ENCODE results near the gene ATP10A. TPM values are rescaled to one million over a fixed set of nuclear protein-coding genes. Genes with fewer than 3 reads are reported as not detected.
A peak's percentile ranks its signal among the peaks of the same experiment; 100 is the strongest.

Gene ATP10A
- total RNA-seq, 1 experiment from 2014 or later = 3.9 TPM

DNA sequence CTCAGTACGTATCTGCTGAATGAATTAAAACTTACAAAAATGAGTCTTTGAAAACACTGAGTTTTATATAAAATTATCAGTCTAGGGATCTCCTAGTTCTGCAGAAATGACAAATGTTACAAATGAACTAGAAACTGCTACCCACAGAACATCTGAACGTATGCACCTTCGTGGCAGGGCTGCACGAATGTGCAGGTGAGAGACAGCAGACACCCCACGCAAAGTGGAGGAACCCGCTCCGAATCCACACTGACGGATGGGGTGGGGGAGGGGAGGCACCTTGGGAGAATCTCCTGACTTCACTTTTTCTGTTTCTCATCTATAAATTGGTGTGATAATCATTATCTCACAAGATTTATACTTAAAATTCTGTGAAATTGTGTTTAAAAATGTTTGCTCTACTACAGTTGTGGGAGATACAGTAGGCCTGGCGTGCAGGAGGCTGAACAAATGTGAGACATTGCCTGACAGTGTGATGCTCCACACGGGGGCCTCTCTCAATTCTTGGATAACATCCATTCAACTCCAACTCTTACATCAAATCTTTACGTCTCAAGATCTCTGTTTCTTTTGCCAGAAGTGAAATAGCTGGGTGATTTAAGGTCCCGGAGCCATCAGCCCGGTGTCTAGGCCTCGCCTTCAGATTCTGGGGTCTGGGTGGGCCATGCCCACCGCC lies 86.9 kb downstream of the ATP10A start:
- no peak overlapping the region for H2BK12ac ChIP-seq (ENCODE audit: insufficient read length, low read depth, low read length)
- no peak overlapping the region for H2BK5ac ChIP-seq (ENCODE audit: insufficient read length, low read length)
- H3K27ac ChIP-seq (ENCODE audit: insufficient read length, low read depth, low read length) = no peak overlapping the region
- peak; percentile 15 for DNase-seq
- Mint-ChIP-seq H3K9me3 (no peaks in the 10 kb centered on the region), H3K27ac (peak overlapping the region in 1 of 3 experiments; percentile 74; a peak in 3 of 7 replicates), H3K4me1 (peaks cover 30 to 34% of the 10 kb centered on the region in 2 experiments), H3K27me3 (ENCODE audit: low read depth) (no peaks in the 10 kb centered on the region; the same call in 1 of the 2 replicates), H3K4me3 (no peak overlapping the region), H3K36me3 (ENCODE audit: insufficient read depth in 1 of 3, low read depth in 3 of 3) (no peaks in the 10 kb centered on the region; a peak in 1 of 7 replicates)
- no CpG with 5 or more reads among the region's 15 CpGs for WGBS (ENCODE audit: extremely low coverage, insufficient read length, low lambda C conversion rate)
- no peak overlapping the region for H4K5ac ChIP-seq (ENCODE audit: insufficient read length, low read depth, low read length)
- TF ChIP-seq, protein P1, sequence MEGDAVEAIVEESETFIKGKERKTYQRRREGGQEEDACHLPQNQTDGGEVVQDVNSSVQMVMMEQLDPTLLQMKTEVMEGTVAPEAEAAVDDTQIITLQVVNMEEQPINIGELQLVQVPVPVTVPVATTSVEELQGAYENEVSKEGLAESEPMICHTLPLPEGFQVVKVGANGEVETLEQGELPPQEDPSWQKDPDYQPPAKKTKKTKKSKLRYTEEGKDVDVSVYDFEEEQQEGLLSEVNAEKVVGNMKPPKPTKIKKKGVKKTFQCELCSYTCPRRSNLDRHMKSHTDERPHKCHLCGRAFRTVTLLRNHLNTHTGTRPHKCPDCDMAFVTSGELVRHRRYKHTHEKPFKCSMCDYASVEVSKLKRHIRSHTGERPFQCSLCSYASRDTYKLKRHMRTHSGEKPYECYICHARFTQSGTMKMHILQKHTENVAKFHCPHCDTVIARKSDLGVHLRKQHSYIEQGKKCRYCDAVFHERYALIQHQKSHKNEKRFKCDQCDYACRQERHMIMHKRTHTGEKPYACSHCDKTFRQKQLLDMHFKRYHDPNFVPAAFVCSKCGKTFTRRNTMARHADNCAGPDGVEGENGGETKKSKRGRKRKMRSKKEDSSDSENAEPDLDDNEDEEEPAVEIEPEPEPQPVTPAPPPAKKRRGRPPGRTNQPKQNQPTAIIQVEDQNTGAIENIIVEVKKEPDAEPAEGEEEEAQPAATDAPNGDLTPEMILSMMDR (conservative IDR thresholded peaks at IDR 0.05) = no peak
- H3K23me2 ChIP-seq (ENCODE audit: insufficient read length, low read depth, low read length, poor library complexity, severe bottlenecking) = no peaks in the 10 kb centered on the region
- H2BK120ac ChIP-seq (ENCODE audit: low read depth, low read length, poor library complexity, severe bottlenecking) = no peak overlapping the region
- H3K23ac ChIP-seq (ENCODE audit: insufficient read length, low read depth, low read length) = no peak overlapping the region
- no peaks in the 10 kb centered on the region for H3K27me3 ChIP-seq (ENCODE audit: insufficient read depth, low read length)
- H3K79me1 ChIP-seq (ENCODE audit: insufficient read depth, low read depth, low read length, poor library complexity, severe bottlenecking) = no peaks in the 10 kb centered on the region
- no peak overlapping the region for H3K14ac ChIP-seq (ENCODE audit: insufficient read depth, low read length)
- H3K18ac ChIP-seq (ENCODE audit: insufficient read length, low read depth, low read length) = no peak overlapping the region
- H4K20me1 ChIP-seq (ENCODE audit: control insufficient read depth, insufficient read depth, insufficient read length) = no peaks in the 10 kb centered on the region
- no peak overlapping the region for H3K4me2 ChIP-seq (ENCODE audit: insufficient read depth, insufficient read length, low read length)
- H3K9ac ChIP-seq (ENCODE audit: extremely low read depth, insufficient read length, low read length) = no peak overlapping the region
- H3K4ac ChIP-seq (ENCODE audit: low read depth, low read length) = no peak overlapping the region
- H2AFZ ChIP-seq (ENCODE audit: low read length) = no peak overlapping the region
- H2BK15ac ChIP-seq (ENCODE audit: low read depth, low read length) = no peak overlapping the region
- H2BK20ac ChIP-seq (ENCODE audit: low read depth, low read length, poor library complexity, severe bottlenecking) = no peak overlapping the region
- H3K79me2 ChIP-seq (ENCODE audit: insufficient read depth, low read length) = no peaks in the 10 kb centered on the region
- H3K4me1 ChIP-seq (ENCODE audit: insufficient read depth, low read length) = peaks cover 6% of the 10 kb centered on the region
- H4K91ac ChIP-seq (ENCODE audit: insufficient read length, low read depth, low read length) = no peak overlapping the region
- H3T11ph ChIP-seq (ENCODE audit: low read length) = no peak overlapping the region
- H4K8ac ChIP-seq (replicated peaks; ENCODE audit: insufficient read length, low read depth, low read length) = no peak overlapping the region
- H2AK5ac ChIP-seq (ENCODE audit: insufficient read length, low read length) = no peak overlapping the region
- H3K9me3 ChIP-seq (ENCODE audit: control insufficient read depth, low read depth, low read length) = no peaks in the 10 kb centered on the region
- H3K56ac ChIP-seq (ENCODE audit: insufficient read length, low read depth, low read length) = no peak overlapping the region
